HG03064 (cell line): ENCODE measurements around the gene SELENOM.
A peak's percentile ranks its signal among the peaks of the same experiment; 100 is the strongest.
"Not testable (repeated sequence)": the region's sequence is repeated elsewhere in the genome, so short reads cannot be mapped to it uniquely, and the experiment has no call there.

ENCODE experiments used
- ATAC-seq: cut with Tn5 transposase; IDR thresholded peaks from one replicate; pipeline ENCODE4 v1.9.1; 2021; ENCODE audit warnings: low read depth; ENCODE audit not compliant: unreplicated experiment

SELENOM gene

DNA sequence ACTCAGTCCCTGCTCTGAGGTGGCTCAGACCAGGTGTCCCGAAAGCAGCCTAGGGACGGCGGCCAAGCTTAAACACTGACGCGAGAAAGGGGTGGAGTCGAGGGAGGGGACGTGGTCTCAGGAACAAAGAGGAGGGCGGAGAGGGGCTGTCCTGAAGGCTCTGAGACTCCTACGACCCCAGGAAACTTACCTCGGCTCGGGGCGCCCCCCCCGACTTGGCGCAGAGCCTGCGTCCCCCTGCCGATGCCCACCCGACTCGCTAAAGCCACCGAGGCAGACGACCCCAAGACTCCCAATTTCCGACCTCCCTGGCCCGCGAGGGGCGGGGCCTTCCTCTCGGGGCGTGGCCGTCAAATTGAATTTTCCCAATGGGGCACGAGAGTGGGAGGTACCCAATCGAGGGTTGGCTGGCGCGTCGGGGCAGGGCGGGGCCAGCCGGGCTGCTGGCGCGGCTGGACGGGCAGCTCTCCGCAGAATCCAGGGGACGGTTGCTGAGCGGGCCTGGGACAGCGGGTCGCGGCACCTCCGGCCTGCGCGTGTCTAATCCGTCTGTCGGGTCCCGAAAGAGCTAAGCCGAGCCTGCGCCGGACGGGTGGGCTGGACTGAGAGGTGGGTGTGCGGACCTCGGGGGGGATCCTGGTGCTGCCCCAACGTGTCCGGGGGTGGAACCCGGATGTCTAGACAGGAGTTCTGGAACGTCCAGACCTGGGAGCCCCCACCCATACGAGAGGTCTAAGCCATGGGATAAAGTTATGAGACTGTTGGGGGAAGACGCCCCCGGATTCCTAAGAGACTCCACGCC, 26.3 kb downstream of the SELENOM start, which contains the start of gene SMTN:
TSS of gene SMTN (plus strand) at position 471 of the 802 bp plus-strand sequence. CDS start 1,941 bp downstream, outside the sequence.
- peak; percentile 45 for ATAC-seq

DNA sequence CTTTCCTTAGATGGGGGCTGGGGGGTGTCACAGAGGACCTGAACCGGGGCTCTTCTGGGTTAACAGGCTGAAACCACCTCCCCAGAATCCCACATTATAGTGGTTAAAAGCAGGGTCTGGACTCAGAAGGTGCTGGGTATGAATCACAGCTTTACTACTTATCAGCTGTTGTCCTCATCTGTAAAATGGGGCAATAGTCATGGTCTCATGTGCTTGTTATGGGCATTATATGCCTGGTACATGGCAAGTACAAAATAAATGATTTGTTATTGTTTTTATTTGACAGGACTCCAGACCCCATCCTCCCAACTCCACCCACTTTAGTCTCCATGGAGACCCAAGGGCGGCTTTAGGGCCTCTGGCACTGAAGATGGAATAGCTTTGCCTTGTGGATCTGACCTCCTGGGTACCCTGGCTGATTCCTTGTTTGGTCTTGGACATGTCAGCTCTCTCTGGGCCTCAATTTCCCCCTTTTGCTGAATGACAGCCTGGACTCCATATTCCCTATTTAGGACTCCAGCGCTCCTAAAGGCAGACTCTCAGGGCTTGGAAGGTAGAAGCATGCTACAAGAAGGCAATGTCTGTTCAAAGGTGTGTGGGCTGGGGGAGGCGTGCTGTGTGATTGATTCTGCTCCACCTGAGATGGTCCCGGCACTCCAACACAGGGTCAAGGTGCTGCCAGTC, 27.1 kb downstream of the SELENOM start:
- ATAC-seq = no peak

- no peak for ATAC-seq
These were observed 28.2 kb downstream of the SELENOM start for GRCh38 chr22:31079095-31079642.

DNA sequence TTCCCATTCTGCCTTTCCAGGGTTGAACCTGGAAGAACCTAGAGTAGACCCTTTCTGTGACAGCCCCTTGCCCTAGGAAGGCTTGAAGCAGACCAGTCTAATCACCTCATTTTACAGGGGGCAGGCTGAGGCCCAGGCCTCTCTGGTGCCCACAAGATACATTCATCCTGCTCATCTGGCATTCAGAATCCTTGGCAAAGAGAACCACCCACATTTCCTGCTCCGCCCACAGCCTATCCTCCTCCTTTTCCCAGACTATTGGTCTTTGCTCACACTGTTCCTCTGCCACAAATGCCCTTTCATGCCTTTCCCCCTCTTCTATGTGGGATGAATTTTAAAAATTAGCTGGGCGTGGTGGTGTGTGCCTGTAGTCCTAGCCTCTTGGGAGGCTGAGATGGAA, 29.0 kb downstream of the SELENOM start:
- not testable (repeated sequence) for ATAC-seq

GRCh38 chr22:31077681-31078080, 29.7 kb downstream of the SELENOM start:
- ATAC-seq = no peak

DNA sequence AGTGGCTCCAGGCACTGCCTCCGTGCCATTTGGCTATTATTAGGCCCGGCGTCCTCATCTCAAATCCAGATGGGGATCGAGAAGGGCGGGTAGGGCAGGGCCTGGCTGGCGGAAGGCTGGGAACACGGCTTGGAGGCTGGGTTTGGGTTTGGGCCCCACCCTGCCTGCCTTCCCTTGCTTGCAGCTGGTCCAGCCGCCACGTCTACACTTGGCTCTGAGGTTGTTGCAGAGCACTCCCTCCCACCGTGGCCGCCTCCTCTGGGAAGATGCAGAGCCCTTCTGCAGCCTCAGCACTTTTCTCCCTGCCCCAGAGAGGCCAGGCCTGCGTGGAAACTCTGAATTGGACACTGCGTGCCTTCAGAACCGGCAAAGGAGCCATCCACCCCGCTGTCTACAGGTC, 31.4 kb downstream of the SELENOM start:
- no peak for ATAC-seq

GRCh38 chr22:31073545-31074145, 33.7 kb downstream of the SELENOM start:
- not testable (repeated sequence) for ATAC-seq

GRCh38 chr22:31073125-31073524, 34.2 kb downstream of the SELENOM start:
- not testable (repeated sequence) for ATAC-seq

- not testable (repeated sequence) for ATAC-seq
These were observed 37.6 kb downstream of the SELENOM start for GRCh38 chr22:31069691-31070314.

DNA sequence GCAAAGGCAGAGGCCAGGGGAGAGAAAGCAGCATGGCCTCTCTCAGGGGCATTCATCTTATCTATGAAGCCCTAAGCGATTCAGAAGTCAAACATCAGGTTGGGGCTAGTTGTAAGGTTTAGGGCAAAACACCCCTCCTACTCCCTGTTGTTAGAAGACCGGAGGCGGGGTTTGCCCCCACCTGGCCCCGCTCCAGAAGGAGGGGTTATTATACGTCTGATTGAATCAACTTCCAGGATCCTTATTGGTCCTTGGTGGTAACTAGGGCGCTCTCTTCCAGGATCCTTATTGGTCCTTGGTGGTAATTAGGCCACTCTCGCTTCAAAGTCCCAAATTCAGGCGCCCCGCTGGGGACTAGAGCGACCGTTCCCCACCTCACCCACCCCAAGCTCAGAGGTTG, 38.4 kb downstream of the SELENOM start:
- ATAC-seq = no peak

GRCh38 chr22:31064369-31064768, 43.0 kb downstream of the SELENOM start:
- no peak for ATAC-seq

- ATAC-seq = no peak
These were observed 44.7 kb downstream of the SELENOM start for GRCh38 chr22:31062566-31063230.

- ATAC-seq = not testable (repeated sequence)
These were observed 47.7 kb downstream of the SELENOM start for GRCh38 chr22:31059663-31060062.

DNA sequence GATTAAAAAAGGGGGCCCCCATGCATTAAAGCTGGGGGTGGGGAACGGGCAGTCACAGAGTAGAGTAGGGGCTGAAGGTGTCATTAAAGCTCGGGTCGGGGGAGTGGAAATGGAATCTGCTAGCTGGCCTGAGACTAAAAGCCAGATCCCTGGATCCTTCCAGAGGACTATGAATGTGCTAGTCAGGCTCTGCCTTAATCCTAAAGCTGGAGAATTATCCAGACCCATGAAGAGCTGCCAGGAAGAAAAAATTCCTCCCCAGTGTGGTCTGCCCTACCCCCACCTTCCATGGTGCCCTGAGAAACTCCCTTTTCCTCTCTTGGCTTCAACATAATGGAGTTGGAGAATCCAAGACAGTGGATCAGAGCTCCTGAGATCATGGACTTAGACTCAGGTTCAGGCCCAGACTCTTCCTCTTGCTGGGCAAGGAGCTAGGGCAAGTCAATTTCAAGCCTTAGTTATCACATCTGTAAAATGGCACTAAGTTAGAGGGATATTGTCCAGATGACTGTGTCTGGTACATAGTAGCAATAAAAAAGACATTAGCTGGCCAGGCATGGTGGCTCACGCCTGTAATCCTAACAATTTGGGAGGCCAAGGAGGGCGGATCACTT, 50.3 kb downstream of the SELENOM start:
- no peak for ATAC-seq

GRCh38 chr22:31055635-31056159, 51.7 kb downstream of the SELENOM start:
- ATAC-seq = no peak

DNA sequence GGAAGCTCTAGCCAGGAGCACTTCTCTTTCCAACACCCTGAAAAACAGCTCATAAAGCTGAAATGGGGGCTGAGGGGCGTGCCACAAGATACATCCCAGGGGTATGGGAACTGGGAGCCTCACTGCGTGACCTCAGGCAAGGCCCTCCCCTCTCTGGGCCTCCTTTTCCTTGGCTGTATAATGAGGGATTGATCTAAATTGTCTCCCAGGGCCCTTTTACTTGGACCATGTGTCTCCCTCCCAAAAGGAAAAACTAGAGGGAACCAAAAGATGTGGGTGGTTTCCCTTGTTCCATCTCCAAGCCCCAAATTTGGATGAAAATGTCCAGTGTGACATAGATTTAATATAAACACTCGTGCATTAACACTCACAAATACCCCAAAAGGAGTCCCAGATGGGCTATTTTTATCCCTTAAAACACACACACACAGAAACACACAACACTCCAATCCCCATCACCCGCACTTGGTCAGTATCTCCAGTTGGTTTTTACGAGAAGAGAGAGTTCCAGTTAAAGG, 52.2 kb downstream of the SELENOM start:
- ATAC-seq = no peak
